Measurements from ENCODE around the gene STARD5.

Gene STARD5

DNA sequence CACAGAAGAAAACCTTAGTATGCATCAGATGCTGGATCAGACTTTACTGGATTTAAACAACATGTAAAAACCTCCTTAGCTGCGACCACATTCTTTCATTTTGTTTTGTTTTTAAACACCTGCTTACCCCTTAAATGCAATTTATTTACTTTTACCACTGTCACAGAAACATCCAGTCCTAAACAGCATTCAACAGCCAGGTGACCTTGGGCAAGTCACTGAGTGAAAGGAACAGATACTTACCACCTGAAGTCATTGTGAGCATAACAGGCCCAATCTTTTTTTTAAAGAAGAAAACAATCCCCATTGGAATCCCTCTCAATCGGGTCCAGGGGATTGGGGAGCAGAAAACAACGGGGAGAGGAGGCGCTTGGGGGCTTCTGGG lies 390 bp downstream of the STARD5 start:
- Histone ChIP-seq H3K9me3 (ENCODE audit: control insufficient read depth, low read depth, low read length) (no peaks in the 10 kb centered on the region), H3K36me3 (ENCODE audit: control insufficient read depth, low read depth, low read length) (peaks cover 7% of the 10 kb centered on the region), H3K4me3 (ENCODE audit: low read length) (peak overlapping the region; percentile 82), H3K4me1 (ENCODE audit: control insufficient read depth, low read depth, low read length) (no peaks in the 10 kb centered on the region), H3K9ac (ENCODE audit: low read length) (peak overlapping the region; percentile 74), H3K27me3 (ENCODE audit: control insufficient read depth, insufficient read depth, low read length) (peaks cover 8% of the 10 kb centered on the region), H3K27ac (ENCODE audit: low read length) (no peak overlapping the region)

DNA sequence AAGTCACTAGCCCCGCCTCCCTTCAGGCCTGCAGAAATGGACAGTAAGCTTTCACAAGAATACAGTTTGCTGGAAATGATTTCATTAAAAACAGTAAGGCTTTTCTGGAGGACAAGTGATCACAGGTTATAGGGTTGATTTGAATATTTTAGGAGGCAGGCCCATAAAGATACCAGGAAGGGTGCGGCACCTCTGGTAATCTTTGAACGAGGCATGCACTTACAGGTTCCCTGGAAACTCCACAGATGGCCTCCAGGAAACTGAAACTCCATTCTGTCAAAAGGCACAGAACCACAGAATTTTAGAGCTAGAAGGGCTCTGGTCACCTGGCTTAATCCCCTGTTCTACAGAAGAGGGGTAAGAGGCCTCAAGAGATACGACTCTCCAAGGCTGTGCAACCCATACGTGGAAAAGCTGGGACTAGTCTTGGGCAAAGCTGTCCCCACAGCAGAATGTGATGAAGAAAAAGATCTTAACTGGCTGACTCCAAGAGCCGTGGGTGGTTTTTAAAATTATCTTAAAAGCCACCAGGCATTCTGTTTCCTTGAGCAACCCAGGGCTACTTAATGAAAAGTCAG lies 1.2 kb downstream of the STARD5 start:
- H3K4me1 ChIP-seq (ENCODE audit: control insufficient read depth, low read depth, low read length): no peaks in the 10 kb centered on the region
- peaks cover 14% of the 10 kb centered on the region for H3K36me3 ChIP-seq (ENCODE audit: control insufficient read depth, low read depth, low read length)
- no peak overlapping the region for H3K27ac ChIP-seq (ENCODE audit: low read length)
- no peaks in the 10 kb centered on the region for H3K9me3 ChIP-seq (ENCODE audit: control insufficient read depth, low read depth, low read length)
- H3K9ac ChIP-seq (ENCODE audit: low read length): no peak overlapping the region
- peaks cover 8% of the 10 kb centered on the region for H3K27me3 ChIP-seq (ENCODE audit: control insufficient read depth, insufficient read depth, low read length)
- H3K4me3 ChIP-seq (ENCODE audit: low read length): no peak overlapping the region

DNA sequence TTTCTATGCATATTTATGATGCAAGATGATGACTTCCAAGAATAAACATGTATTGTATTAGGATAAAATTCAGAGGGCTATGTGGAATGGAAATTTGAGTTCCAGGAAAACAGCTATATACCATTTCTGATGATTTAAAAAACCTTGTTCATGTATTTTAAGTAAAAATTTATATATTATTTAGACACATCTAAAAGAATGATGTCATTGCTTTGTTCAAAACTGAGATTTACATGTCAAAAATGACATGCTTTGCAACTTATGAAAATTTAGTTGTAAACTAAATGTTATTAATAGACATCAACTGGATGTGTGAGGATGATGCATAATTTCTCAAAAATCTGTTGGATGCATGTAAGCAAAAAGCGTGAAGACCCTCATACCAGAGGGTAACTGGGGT lies 2.3 kb downstream of the STARD5 start:
- peaks cover 16% of the 10 kb centered on the region for H3K36me3 ChIP-seq (ENCODE audit: control insufficient read depth, low read depth, low read length)
- H3K27me3 ChIP-seq (ENCODE audit: control insufficient read depth, insufficient read depth, low read length): peaks cover 8% of the 10 kb centered on the region
- H3K9me3 ChIP-seq (ENCODE audit: control insufficient read depth, low read depth, low read length): no peaks in the 10 kb centered on the region
- no peak overlapping the region for H3K4me3 ChIP-seq (ENCODE audit: low read length)
- H3K4me1 ChIP-seq (ENCODE audit: control insufficient read depth, low read depth, low read length): no peaks in the 10 kb centered on the region
- H3K27ac ChIP-seq (ENCODE audit: low read length): no peak overlapping the region
- no peak overlapping the region for H3K9ac ChIP-seq (ENCODE audit: low read length)

DNA sequence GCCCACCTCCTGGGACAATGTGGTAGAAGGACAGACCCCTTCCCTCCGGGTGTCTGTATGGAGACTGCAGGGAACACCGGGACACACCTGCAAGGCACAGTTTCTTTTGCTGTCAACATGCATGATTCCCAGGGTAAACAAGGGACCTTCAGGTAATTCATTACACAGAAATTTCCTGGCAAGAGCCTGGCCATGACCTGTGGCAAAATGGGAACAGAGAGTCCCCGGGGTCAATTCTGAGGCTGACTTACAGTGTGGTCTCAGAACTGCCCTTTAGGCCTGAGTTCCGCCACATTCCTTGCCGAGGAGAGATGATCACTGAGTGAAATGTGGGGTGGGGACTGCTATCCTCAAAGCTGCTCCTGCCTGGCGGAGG lies 6.3 kb downstream of the STARD5 start:
- Histone ChIP-seq H3K9ac (ENCODE audit: low read length) (no peak overlapping the region), H3K36me3 (ENCODE audit: control insufficient read depth, low read depth, low read length) (peaks cover 16% of the 10 kb centered on the region), H3K4me1 (ENCODE audit: control insufficient read depth, low read depth, low read length) (no peaks in the 10 kb centered on the region), H3K27ac (ENCODE audit: low read length) (no peak overlapping the region), H3K4me3 (ENCODE audit: low read length) (no peak overlapping the region), H3K9me3 (ENCODE audit: control insufficient read depth, low read depth, low read length) (no peaks in the 10 kb centered on the region), H3K27me3 (ENCODE audit: control insufficient read depth, insufficient read depth, low read length) (no peaks in the 10 kb centered on the region)

DNA sequence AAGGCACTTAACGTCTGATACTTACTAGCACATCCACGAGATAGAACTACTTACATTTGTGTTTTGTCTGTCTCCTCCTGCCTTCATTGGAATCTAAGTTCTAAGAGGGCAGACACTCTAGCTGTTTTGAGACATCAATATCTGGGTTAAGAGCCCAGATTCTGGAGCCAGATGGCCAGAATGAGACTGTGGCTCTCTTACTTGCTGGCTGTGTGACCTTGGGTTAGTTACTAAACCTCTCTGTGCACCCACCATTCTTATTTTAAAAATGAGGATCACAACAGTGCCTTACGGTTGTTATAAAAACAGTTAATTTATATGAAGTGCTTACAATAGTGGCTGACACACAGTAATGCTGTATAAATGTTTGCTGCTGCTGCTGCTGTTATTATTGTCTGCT lies 7.7 kb downstream of the STARD5 start:
- H3K27ac ChIP-seq (ENCODE audit: low read length): no peak overlapping the region
- no peaks in the 10 kb centered on the region for H3K27me3 ChIP-seq (ENCODE audit: control insufficient read depth, insufficient read depth, low read length)
- no peaks in the 10 kb centered on the region for H3K4me1 ChIP-seq (ENCODE audit: control insufficient read depth, low read depth, low read length)
- no peak overlapping the region for H3K4me3 ChIP-seq (ENCODE audit: low read length)
- H3K9ac ChIP-seq (ENCODE audit: low read length): no peak overlapping the region
- H3K36me3 ChIP-seq (ENCODE audit: control insufficient read depth, low read depth, low read length): peaks cover 20% of the 10 kb centered on the region
- H3K9me3 ChIP-seq (ENCODE audit: control insufficient read depth, low read depth, low read length): no peaks in the 10 kb centered on the region

DNA sequence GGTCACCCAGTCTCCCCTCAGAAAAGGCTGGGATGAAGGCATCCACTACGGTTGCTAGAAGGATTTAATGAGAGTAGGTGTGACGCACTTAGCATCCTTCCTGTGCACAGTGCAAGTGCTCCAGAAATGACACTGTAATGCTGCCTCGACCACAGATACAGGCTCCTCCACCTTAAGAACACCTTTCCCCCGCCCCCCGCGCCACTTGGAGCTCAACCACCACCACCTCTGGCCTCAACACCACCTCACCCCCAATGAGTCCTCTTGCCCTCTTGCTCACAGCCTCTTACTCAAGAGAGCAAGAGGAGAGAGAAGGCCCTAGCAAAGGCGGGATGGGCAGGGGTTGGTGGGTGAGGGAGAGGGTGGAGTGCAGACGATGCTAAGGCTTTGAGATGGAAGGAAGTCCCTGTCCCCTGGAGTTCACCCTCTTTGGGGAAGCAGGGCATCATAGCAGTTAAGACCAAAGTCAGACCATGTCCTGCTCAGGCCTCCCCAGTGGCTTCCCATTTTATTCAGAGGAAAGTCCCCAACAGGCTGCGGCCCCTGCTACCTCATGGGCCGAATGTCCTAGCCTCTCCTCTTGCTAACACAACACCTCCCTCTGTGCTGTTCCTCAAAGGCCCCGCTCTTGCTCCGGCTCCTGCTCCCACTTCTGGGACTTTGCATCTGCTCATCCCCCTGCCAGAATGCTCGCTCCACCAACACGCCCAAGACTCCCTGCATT lies 8.3 kb downstream of the STARD5 start:
- no peaks in the 10 kb centered on the region for H3K4me1 ChIP-seq (ENCODE audit: control insufficient read depth, low read depth, low read length)
- H3K4me3 ChIP-seq (ENCODE audit: low read length): no peak overlapping the region
- H3K9ac ChIP-seq (ENCODE audit: low read length): no peak overlapping the region
- no peak overlapping the region for H3K27ac ChIP-seq (ENCODE audit: low read length)
- no peaks in the 10 kb centered on the region for H3K27me3 ChIP-seq (ENCODE audit: control insufficient read depth, insufficient read depth, low read length)
- no peaks in the 10 kb centered on the region for H3K9me3 ChIP-seq (ENCODE audit: control insufficient read depth, low read depth, low read length)
- H3K36me3 ChIP-seq (ENCODE audit: control insufficient read depth, low read depth, low read length): peaks cover 20% of the 10 kb centered on the region

DNA sequence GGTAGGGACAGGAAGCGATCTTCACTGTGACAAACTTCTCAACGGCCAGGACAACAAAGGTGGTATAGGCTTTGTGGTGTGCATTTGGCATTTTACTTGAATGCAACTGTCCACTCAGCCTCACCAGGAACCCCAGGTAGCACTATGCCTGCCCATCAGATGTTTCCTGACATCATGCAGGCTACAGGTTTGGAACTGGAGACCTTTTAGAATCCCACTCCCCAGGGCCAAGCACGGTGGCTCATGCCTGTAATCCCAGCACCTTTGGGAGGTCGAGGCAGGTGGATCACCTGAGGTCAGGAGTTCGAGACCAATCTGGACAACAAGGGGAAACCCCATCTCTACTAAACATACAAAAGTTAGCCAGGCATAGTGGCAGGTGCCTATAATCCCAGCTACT lies 9.6 kb downstream of the STARD5 start:
- Histone ChIP-seq H3K9me3 (ENCODE audit: control insufficient read depth, low read depth, low read length) (no peaks in the 10 kb centered on the region), H3K27ac (ENCODE audit: low read length) (no peak overlapping the region), H3K4me3 (ENCODE audit: low read length) (no peak overlapping the region), H3K4me1 (ENCODE audit: control insufficient read depth, low read depth, low read length) (no peaks in the 10 kb centered on the region), H3K9ac (ENCODE audit: low read length) (no peak overlapping the region), H3K27me3 (ENCODE audit: control insufficient read depth, insufficient read depth, low read length) (no peaks in the 10 kb centered on the region), H3K36me3 (ENCODE audit: control insufficient read depth, low read depth, low read length) (peaks cover 15% of the 10 kb centered on the region)

DNA sequence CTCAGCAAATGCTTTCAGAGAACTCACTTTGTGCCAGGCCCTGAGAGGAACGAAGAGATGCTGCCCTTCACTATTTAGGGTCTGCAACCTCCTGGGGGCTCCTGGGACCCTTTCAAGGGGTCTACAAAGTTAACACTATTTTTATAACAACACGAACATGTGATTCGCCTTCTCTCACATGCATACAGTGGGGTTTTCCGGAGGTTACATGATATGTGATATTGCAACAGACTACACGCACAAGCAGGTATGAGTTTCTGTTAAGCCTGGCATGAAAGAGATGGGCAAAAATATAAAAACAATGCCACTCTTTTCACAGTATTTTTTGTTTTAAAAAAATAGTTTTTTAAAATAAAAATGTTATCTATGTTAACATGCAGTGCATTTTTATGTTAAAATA lies 10.3 kb downstream of the STARD5 start:
- Histone ChIP-seq H3K27me3 (ENCODE audit: control insufficient read depth, insufficient read depth, low read length) (no peaks in the 10 kb centered on the region), H3K9me3 (ENCODE audit: control insufficient read depth, low read depth, low read length) (no peaks in the 10 kb centered on the region), H3K36me3 (ENCODE audit: control insufficient read depth, low read depth, low read length) (peaks cover 13% of the 10 kb centered on the region), H3K27ac (ENCODE audit: low read length) (no peak overlapping the region), H3K9ac (ENCODE audit: low read length) (no peak overlapping the region), H3K4me1 (ENCODE audit: control insufficient read depth, low read depth, low read length) (no peaks in the 10 kb centered on the region), H3K4me3 (ENCODE audit: low read length) (no peak overlapping the region)

DNA sequence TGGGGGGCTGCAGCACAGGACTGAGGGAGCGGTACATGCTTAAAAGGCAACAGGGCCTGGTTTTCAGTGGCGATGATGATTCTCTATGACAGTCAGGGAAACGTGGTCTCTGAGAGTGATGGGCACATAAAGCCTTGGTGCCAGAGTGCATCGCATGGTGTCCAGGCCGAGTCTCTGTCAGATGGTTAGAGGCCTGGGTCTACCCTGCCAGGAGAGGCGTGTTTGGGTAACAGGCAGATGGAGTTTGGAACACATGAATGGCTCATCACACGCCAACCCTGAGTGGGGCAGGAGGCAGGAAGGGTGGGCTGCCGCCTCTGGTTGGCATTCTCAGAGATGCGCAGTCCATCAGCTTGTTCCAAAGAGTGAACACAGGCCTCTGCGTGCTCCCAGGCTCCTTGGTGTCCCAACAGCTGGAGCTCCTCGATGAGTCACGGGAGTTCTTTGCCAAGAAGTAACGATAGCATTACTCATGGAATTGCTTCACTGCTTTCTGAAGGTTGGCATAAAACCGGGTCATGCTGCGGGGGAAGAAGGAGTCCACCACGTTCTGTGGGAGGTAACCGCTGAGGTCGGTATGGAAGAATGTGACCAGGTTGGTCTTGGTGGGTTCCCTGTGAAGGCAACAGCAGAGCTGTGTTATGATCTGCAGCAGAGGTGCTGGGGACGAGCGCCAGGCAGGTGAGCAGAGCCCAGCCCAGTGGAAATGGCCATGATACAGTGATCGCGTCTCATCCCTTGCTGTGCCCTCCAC lies 11.0 kb downstream of the STARD5 start:
- Histone ChIP-seq H3K4me1 (ENCODE audit: control insufficient read depth, low read depth, low read length) (no peaks in the 10 kb centered on the region), H3K27me3 (ENCODE audit: control insufficient read depth, insufficient read depth, low read length) (no peaks in the 10 kb centered on the region), H3K9ac (ENCODE audit: low read length) (no peak overlapping the region), H3K9me3 (ENCODE audit: control insufficient read depth, low read depth, low read length) (no peaks in the 10 kb centered on the region), H3K27ac (ENCODE audit: low read length) (no peak overlapping the region), H3K36me3 (ENCODE audit: control insufficient read depth, low read depth, low read length) (peaks cover 7% of the 10 kb centered on the region), H3K4me3 (ENCODE audit: low read length) (no peak overlapping the region)

DNA sequence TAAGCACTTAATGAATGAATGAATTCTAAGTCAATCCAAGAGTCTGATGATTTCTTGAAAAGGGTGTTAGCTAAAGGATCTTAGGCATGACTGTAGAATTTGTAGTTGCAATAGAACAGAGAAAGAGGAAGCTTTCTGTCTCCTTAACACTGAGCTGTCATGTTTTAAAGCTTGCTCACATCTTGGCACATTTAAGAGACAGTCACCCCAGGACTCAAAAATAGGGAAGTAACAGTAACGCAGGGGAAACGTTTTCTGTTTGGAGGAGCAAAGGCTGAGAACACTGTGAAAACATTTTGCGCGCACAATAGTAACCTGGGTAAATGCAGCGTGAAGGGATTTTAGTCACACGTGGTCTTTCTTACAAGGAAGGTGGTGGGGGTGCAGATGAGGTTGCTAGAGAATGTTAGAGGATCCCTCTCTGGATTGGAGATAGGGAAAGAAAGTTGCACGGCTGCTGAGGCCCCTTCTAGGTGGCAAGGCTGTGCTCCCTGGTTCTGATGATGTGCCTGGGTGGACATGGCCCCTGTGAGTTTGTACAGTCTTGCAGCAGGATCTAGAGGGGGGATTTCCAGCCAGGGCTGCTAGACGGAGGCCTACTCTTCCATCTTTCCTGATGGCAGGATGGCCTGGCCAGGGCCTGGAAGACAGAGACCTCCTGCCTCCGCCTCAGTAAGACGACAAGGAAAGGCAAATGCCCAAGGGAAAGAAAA lies 12.0 kb downstream of the STARD5 start:
- Histone ChIP-seq H3K9ac (ENCODE audit: low read length) (no peak overlapping the region), H3K27ac (ENCODE audit: low read length) (no peak overlapping the region), H3K36me3 (ENCODE audit: control insufficient read depth, low read depth, low read length) (peaks cover 3% of the 10 kb centered on the region), H3K9me3 (ENCODE audit: control insufficient read depth, low read depth, low read length) (no peaks in the 10 kb centered on the region), H3K4me1 (ENCODE audit: control insufficient read depth, low read depth, low read length) (no peaks in the 10 kb centered on the region), H3K27me3 (ENCODE audit: control insufficient read depth, insufficient read depth, low read length) (no peaks in the 10 kb centered on the region), H3K4me3 (ENCODE audit: low read length) (no peak overlapping the region)

DNA sequence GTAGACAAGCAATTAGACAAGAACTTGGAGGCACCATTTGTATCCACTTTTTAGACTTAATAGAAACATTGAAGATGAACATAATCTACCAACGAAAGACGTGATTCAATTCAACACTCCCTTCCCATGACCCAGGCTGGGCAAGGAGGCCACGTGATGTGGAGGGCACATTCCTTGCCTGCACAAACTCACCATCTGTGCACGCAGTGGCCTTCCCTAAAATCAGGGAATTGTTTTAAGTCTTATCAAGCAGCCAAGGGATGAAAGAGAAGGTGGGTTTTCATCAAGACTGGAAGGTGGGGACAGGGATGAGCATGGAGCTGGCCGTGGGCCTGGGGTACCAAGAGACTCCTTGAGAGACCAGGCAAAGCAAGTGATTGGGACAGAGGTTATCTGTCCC lies 13.5 kb downstream of the STARD5 start:
- Histone ChIP-seq H3K4me1 (ENCODE audit: control insufficient read depth, low read depth, low read length) (no peaks in the 10 kb centered on the region), H3K4me3 (ENCODE audit: low read length) (no peak overlapping the region), H3K9me3 (ENCODE audit: control insufficient read depth, low read depth, low read length) (no peaks in the 10 kb centered on the region), H3K9ac (ENCODE audit: low read length) (no peak overlapping the region), H3K27me3 (ENCODE audit: control insufficient read depth, insufficient read depth, low read length) (no peaks in the 10 kb centered on the region), H3K36me3 (ENCODE audit: control insufficient read depth, low read depth, low read length) (peaks cover 3% of the 10 kb centered on the region), H3K27ac (ENCODE audit: low read length) (no peak overlapping the region)

Measured in iPS-18a (cell line).